HG03135 (cell line): ENCODE data around the gene WNK2.

Experiments used
- ATAC-seq: cut with Tn5 transposase; IDR thresholded peaks from one replicate; pipeline ENCODE4 v1.9.1; 2021; ENCODE audit warnings: mild to moderate bottlenecking, moderate library complexity; ENCODE audit not compliant: unreplicated experiment

Gene WNK2

GRCh38 chr9:93212409-93212808 is 28.5 kb downstream of the WNK2 start:
- no peak for ATAC-seq

- ATAC-seq: no peak
Observed at GRCh38 chr9:93216073-93216365, 32.1 kb downstream of the WNK2 start.

- ATAC-seq: no peak
Observed at GRCh38 chr9:93217706-93218105, 33.8 kb downstream of the WNK2 start.

- no peak for ATAC-seq
Observed at GRCh38 chr9:93218161-93218560, 34.2 kb downstream of the WNK2 start.

DNA sequence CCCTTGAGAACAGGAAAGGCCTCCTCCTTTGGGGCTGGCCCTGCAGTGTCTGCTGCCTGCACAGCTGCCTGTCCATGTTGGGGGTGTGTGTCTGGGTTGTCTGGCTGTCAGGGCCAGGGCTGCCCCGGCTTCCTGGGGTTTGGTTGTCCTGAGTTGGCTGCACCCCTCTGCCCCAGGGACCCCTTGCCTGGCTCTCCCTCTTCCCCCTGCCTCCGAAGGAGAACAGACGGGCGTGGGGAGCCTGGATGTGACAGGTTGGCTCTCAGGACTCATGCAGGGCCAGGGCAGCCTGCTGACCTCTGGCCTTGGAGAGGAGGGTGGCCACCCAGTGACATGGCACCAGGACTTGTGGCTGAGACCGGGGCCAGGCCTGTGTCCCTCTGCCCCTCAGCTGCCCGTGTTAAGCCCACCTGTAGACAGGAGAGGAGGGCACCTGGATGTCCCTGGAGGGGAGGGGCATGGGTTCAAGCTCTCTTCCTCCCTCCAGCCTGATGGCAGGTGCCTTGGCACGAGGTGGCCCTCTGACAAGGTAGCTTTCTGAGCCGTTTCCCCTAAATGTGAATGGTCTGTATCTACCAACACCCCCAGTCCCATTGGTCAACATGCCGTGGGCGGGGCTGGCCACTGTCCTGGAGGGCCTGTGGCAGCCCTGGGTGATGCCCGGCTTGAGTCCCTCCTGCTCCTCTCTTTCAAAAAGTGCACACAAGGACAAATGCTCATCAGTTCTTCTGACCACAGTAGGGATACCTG is 34.9 kb downstream of the WNK2 start:
- ATAC-seq: no peak

- no peak for ATAC-seq
Observed at GRCh38 chr9:93219692-93220091, 35.8 kb downstream of the WNK2 start.

DNA sequence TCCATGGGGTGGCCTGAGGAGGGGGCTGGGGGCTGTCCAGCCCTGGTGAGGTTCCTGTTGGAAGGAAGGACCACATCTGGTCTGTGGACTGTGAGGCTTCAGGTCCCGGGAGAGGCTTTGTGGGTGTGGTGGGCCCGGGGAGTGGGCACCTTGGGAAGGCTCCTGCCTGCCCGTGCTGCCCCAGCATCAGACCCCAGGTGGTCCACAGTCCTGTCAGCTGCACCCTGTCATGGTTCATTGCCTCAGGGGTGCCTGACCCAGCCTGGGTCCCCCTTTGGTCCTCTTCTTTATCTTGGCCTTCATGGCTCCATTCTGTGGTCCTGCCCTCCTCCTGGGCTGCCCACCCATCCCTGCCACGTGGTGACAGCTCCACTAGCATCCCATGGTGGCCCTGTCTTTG is 36.7 kb downstream of the WNK2 start:
- no peak for ATAC-seq

DNA sequence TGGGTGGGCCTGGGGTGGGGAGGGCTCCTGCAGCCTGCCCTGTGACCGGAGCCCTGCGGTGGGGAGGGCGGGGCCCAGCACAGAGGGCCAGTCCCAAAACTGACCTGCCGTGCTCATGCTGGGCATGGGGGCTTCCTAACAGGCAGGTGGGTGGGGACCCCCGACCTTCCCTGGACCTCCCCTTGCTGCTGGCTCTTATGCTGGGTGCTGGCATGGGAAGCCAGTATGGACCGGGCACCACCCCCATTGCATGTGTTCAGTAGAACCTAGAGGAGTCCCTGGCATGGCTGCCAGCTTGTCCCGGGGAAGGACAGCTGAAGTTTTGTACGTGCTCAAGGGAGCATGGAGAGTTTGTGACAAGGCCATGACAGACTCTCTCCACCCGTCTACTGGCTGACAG is 37.1 kb downstream of the WNK2 start:
- ATAC-seq: no peak

- ATAC-seq: no peak
Observed at GRCh38 chr9:93222890-93223259, 38.9 kb downstream of the WNK2 start.

- ATAC-seq: no peak
Observed at GRCh38 chr9:93223260-93224180, 39.6 kb downstream of the WNK2 start.

GRCh38 chr9:93224591-93224990 is 40.7 kb downstream of the WNK2 start:
- no peak for ATAC-seq

DNA sequence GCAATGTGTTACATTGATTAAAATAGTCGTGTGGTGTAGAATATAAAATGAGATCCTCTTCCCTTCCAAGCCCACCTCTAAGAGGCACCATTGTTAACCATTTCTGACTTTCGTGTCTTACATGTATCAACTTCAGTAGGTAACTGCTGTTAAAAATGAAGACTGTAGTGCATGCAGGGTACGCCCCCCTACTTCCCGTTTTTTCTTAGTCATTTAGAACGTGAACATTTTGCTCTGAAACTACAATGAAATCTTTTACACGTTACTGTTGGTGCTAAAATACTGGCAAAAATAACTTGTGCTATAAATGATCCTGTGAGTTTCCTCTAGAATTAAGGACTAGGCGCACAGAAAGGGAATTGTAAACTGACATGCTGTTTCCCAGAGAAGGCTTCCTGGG is 41.5 kb downstream of the WNK2 start:
- no peak for ATAC-seq

GRCh38 chr9:93225892-93226291 is 42.0 kb downstream of the WNK2 start:
- ATAC-seq: no peak

GRCh38 chr9:93226819-93227218 is 42.9 kb downstream of the WNK2 start:
- no peak for ATAC-seq

DNA sequence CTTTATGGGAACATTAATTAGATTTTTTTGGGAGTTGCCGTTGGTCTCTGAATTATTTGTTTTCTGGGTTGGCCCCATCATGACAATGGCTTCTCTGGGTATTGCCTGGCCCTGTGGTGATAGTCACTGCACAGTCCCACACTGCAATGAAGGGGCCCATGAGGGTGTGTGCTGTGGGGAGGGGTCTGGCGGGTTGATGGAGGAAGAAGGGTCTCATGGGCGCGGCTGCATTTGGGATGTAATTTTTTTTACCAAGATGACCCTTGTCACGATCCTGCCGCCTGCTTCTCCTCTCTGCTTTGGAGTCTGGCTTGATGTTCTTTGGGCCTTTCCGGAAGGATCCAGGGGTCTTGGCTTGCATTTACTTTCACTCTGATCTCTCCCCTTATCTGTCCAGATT is 44.1 kb downstream of the WNK2 start:
- no peak for ATAC-seq

GRCh38 chr9:93228453-93228852 is 44.5 kb downstream of the WNK2 start:
- no peak for ATAC-seq

- ATAC-seq: no peak
Observed at GRCh38 chr9:93229636-93230035, 45.7 kb downstream of the WNK2 start.

GRCh38 chr9:93230185-93230584 is 46.2 kb downstream of the WNK2 start:
- ATAC-seq: no peak

- ATAC-seq: no peak
Observed at GRCh38 chr9:93230601-93231000, 46.7 kb downstream of the WNK2 start.

DNA sequence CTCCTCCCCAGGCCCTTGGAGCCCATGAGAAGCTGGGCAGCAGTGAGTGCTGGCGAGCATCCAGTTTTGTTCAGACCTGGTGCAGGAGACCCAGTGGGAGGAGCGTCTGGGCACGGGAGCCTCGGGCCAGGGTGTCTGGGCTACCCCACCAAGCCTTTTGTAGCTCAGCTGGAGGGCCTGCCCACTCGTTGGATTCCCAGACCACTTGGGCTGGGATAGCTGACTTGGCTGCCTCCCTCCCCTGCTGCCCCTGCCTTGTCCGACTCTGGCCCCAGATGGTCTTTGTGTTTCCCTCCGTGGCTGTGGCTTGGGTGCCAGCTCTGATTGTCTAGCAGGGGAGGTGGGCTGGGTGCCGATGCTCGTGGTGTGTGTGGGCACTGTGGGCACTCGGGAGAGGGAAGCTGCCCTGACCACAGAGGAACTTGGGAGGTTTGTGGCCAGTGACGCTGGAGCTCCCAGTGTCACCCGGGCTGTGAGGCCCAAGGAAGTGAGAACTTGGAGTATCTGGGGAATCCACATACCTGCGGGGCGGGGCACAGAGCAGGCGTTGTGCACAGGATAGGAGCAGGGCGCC is 47.3 kb downstream of the WNK2 start:
- ATAC-seq: no peak

DNA sequence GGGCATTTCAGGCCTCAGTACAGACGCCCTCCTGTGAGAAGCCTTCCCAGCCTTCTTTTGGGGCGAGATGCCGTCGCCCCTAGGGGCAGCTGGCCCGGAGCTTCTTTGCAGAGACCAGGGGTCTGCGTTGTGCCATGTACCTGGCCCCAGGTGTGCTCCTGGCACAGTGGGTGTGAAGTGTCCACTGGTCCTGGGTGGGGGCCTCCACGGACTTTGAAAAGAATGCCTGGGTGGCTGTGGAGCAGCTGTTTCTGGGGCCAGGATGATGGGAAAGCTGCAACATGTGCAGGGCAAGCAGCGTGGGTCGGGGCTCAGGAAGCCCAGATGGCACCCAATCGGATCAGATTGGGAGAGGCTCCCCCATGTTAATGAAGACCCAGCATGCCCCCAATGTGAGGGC is 47.8 kb downstream of the WNK2 start:
- no peak for ATAC-seq

GRCh38 chr9:93232388-93232960 is 48.5 kb downstream of the WNK2 start:
- ATAC-seq: no peak
